Suppressor macrophage treated with lipopolysaccharide for 1 hour (primary cell): ENCODE data around the gene ZCRB1.
"Not testable (repeated sequence)": the region's sequence is repeated elsewhere in the genome, so short reads cannot be mapped to it uniquely, and the experiment has no call there.

Experiments used
- DNase-seq, 3 donors: peaks; one replicate each; pipeline ENCODE4 v3.0.0-alpha.2; 2020 to 2022

ZCRB1 gene

GRCh38 chr12:42325653-42326474, at the start of gene ZCRB1, which contains the start of gene PPHLN1:
TSS of gene ZCRB1 (minus strand) at chr12:42326094. CDS start at chr12:42324102, 1,992 bp downstream.
TSS of gene PPHLN1 (plus strand) at chr12:42326167. CDS start at chr12:42335903, 9,736 bp downstream.
- DNase-seq: peak; percentile 80 to 89 (median 82)

- DNase-seq: no peak
Observed at GRCh38 chr12:42373669-42374068, 47.8 kb upstream of the ZCRB1 start.

GRCh38 chr12:42372154-42372791, 46.4 kb upstream of the ZCRB1 start:
- peak; percentile 48 to 74 (median 67) for DNase-seq

- no peak for DNase-seq
Observed at GRCh38 chr12:42370013-42370412, 44.1 kb upstream of the ZCRB1 start.

GRCh38 chr12:42365486-42365885, 39.6 kb upstream of the ZCRB1 start:
- no peak for DNase-seq

- no peak for DNase-seq
Observed at GRCh38 chr12:42364692-42365091, 38.8 kb upstream of the ZCRB1 start.

- DNase-seq: no peak
Observed at GRCh38 chr12:42362647-42363260, 36.9 kb upstream of the ZCRB1 start.

GRCh38 chr12:42361909-42362646, 36.2 kb upstream of the ZCRB1 start:
- peak in 1 of 3 donors; percentile 22 for DNase-seq

- DNase-seq: no peak
Observed at GRCh38 chr12:42360747-42361403, 35.0 kb upstream of the ZCRB1 start.

GRCh38 chr12:42356344-42356743, 30.4 kb upstream of the ZCRB1 start:
- no peak for DNase-seq

GRCh38 chr12:42350021-42350407, 24.1 kb upstream of the ZCRB1 start:
- DNase-seq: not testable (repeated sequence)

GRCh38 chr12:42349119-42350020, 23.5 kb upstream of the ZCRB1 start:
- not testable (repeated sequence) for DNase-seq

- DNase-seq: no peak
Observed at GRCh38 chr12:42346403-42347002, 20.6 kb upstream of the ZCRB1 start.

- DNase-seq: no peak
Observed at GRCh38 chr12:42343721-42344120, 17.8 kb upstream of the ZCRB1 start.

GRCh38 chr12:42342028-42342427, 16.1 kb upstream of the ZCRB1 start:
- DNase-seq: no peak

GRCh38 chr12:42338280-42338679, 12.4 kb upstream of the ZCRB1 start:
- DNase-seq: no peak

- DNase-seq: no peak
Observed at GRCh38 chr12:42336286-42336685, 10.4 kb upstream of the ZCRB1 start.

GRCh38 chr12:42332301-42333285, 6.7 kb upstream of the ZCRB1 start:
- peak; percentile 62 to 73 (median 73) for DNase-seq

- DNase-seq: not testable (repeated sequence)
Observed at GRCh38 chr12:42330097-42330496, 4.2 kb upstream of the ZCRB1 start.

- no peak for DNase-seq
Observed at GRCh38 chr12:42327227-42327590, 1.3 kb upstream of the ZCRB1 start.
